SH-SY5Y (cell line): ENCODE data around the gene MEF2B.

Experiments used
- GATA2 ChIP-seq: IDR thresholded peaks from 2 replicates; pipeline ENCODE4 v1.6.1; 2011; ENCODE audit warnings: mild to moderate bottlenecking, low read depth, low read length
- GATA3 ChIP-seq: IDR thresholded peaks from 2 replicates; pipeline ENCODE4 v1.6.1; 2011; ENCODE audit warnings: low read depth, mild to moderate bottlenecking, low read length, moderate library complexity

Gene MEF2B

DNA sequence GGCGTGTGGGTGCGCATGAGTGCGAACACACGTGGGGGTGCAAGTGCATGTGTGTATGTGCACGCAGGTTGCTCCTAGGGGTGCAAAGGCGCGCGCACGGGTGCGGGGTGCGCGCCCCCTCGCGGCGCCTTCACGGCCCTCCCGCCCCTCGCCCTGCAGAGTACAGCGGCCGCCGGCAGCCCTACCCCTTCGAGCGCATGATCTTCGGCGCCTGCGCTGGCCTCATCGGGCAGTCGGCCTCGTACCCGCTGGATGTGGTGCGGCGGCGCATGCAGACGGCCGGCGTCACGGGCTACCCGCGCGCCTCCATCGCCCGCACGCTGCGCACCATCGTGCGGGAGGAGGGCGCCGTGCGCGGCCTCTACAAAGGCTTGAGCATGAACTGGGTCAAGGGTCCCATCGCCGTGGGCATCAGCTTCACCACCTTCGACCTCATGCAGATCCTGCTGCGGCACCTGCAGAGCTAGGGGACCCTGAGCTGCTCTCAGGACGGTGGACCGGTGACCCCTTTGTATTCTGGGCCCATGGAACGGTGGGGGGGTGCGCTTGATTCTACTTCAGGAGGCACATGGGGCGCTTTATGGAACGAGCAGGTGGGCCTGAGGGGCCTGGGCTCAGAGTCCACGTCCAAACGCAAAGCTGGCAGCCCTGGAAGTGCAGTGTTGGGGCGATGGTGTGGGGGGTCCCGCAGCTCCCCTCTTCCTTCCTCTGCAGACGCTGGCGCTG lies 59.5 kb downstream of the MEF2B start:
- no peak for TF ChIP-seq GATA2
- no peak for TF ChIP-seq GATA3

- TF ChIP-seq GATA2 (no peak), GATA3 (no peak)
Measured at GRCh38 chr19:19109601-19110000, 60.5 kb downstream of the MEF2B start.

DNA sequence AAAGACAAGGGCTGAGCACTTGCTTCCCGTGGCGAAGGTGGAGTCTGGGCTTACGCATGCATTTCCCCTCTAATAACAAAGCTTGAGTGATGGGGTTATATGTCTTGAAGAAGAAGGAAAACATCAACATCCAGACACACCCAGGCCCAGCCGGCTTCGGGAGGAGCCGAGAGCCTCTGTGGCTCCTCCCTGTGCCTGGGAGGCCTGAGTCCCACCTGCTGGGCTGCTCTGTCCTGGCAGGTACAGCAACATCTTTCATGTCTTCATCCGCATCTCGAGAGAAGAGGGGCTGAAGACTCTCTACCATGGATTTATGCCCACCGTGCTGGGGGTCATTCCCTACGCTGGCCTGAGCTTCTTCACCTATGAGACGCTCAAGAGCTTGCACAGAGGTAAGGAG lies 62.4 kb downstream of the MEF2B start:
- TF ChIP-seq GATA2 (no peak), GATA3 (no peak)

DNA sequence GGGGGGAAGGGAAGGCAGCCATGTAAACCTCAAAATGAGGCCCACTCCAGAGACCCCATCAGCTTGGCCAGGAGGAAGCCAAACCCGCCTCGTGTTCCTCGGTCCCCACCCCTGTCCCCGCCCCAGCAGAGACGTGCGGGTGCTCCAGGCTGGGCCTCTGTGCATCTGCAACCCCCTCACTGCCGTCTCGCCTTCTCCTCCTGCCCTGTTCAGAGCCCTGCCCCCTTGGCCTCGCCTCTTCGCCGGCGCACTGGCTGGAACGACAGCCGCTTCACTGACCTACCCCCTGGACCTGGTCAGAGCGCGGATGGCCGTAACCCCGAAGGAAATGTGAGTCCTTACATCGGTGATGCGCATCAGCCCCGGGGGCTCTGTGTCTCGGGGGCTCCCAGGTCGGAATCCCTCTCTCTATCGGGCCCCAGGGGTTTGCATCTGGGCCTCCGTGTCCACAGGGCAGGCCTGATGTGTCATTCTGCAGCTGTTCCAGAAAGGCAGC lies 64.0 kb downstream of the MEF2B start:
- no peak for TF ChIP-seq GATA2
- no peak for TF ChIP-seq GATA3

- no peak for TF ChIP-seq GATA3
- TF ChIP-seq GATA2: no peak
Measured at GRCh38 chr19:19105365-19106055, 64.6 kb downstream of the MEF2B start.

DNA sequence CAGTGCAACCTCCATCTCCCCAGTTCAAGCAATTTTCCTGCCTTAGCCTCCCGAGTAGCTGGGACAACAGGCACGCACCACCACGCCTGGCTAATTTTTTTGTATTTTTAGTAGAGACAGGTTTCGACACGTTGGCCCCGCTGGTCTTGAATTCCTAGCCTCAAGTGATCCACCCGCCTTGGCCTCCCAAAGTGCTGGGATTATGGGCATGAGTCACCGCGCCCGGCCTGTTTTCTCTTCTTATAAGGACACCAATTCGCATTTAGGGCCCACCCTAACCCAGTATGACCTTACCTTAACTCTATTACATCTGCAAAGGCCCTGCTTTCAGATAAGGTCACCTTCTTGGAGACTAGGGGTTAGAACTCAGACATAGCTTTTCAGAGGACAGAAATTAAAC lies 66.9 kb downstream of the MEF2B start:
- TF ChIP-seq GATA2: no peak
- no peak for TF ChIP-seq GATA3

DNA sequence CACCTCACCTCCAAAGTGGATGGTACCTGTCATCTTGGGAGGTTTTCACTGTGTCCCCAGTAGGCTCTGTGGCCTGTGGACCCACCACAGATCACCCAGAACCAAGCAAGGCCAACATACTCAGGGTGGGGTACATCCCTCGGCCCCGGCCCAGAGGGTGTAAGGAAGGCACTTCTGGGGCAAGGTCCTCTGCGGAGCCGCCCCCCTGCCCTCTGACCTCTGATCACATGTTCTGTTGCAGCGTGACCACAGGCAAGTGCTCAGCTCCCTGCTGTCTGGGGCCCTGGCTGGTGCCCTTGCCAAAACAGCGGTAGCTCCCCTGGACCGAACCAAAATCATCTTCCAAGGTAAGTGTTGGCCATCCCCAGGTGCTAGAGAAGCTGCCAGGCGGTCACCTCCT lies 68.5 kb downstream of the MEF2B start:
- TF ChIP-seq GATA2: no peak
- TF ChIP-seq GATA3: no peak

- no peak for TF ChIP-seq GATA3
- TF ChIP-seq GATA2: no peak
Measured at GRCh38 chr19:19098703-19099632, 71.1 kb downstream of the MEF2B start.

GRCh38 chr19:19098084-19098702 lies 71.9 kb downstream of the MEF2B start:
- TF ChIP-seq GATA3: no peak
- TF ChIP-seq GATA2: no peak

- TF ChIP-seq GATA2 (no peak), GATA3 (no peak)
Measured at GRCh38 chr19:19096641-19097627, 73.1 kb downstream of the MEF2B start.

- TF ChIP-seq GATA2 (no peak), GATA3 (no peak)
Measured at GRCh38 chr19:19095691-19096090, 74.4 kb downstream of the MEF2B start.
